Large intestine (tissue), 3 donors: ENCODE measurements around the gene E2F7. TPM values are rescaled to one million over a fixed set of nuclear protein-coding genes. Genes with fewer than 3 reads are reported as not detected.

Source experiments
- DNase-seq, 2 donors: peaks; one replicate each; pipeline versions ENCODE4 v3.0.0 to v3.0.0-alpha.2; 2013
- H3K27ac ChIP-seq: one replicate; pipeline ENCODE4 v1.5.1; 2013; ENCODE audit warnings: low read length
- H3K27me3 ChIP-seq: 2 replicates; pipeline ENCODE4 v1.6.1; 2013; ENCODE audit warnings: low read length; ENCODE audit not compliant: control insufficient read depth, insufficient read depth
- H3K36me3 ChIP-seq: 2 replicates; pipeline ENCODE4 v1.6.1; 2013; ENCODE audit warnings: low read length; ENCODE audit not compliant: control insufficient read depth, insufficient read depth
- H3K4me1 ChIP-seq: one replicate; pipeline ENCODE4 v1.6.1; 2013; ENCODE audit warnings: low read length; ENCODE audit not compliant: control insufficient read depth, insufficient read depth
- H3K4me3 ChIP-seq: one replicate; pipeline ENCODE4 v1.5.1; 2013; ENCODE audit warnings: low read length
- H3K9me3 ChIP-seq: one replicate; pipeline ENCODE4 v1.6.1; 2013; ENCODE audit warnings: mild to moderate bottlenecking, low read depth, low read length, moderate library complexity; ENCODE audit not compliant: control insufficient read depth
- WGBS: methylation state at CpG from one replicate; pipeline ENCODE4 v1.1.5; 2013; ENCODE audit warnings: low lambda C conversion rate; ENCODE audit not compliant: insufficient coverage; 5-methylcytosine and 5-hydroxymethylcytosine counted together
- polyA plus RNA-seq: library from polyadenylated mRNA; unstranded; fragments of 120-200 nt; gene quantifications from one replicate; pipeline ENCODE4 v1.2.1, GENCODE V29; 2013

The E2F7 gene
- polyA plus RNA-seq, 1 donor: 3.7 TPM

DNA sequence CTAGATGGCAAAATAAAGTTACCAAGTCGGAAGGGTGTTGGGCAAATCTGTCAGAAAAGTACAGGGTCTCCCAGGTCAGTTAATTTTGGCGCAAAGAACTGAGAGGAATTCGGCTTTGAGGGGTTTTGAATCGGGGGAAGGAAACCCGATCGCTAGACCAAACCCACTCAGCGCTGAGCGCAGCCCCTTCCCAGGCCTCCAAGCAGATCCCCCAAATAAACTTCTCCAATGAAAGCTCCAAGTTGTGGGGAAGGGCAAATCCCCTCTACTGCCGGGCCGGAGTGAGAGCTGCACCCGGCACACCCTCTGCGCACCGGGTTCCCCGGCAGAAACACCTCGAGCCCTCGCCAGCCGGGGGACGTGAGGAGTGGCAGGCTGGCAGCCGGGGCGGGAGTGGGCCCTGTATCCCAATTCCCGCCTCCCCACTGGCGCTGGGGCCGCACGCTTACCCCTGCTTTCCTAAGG is 441 bp downstream of the E2F7 start:
- DNase-seq: no peak
- H3K27me3 ChIP-seq: peaks cover 3% of the 10 kb centered on the region
- H3K4me3 ChIP-seq: peak overlapping the region; percentile 67
- H3K27ac ChIP-seq: no peak overlapping the region
- no peaks in the 10 kb centered on the region for H3K9me3 ChIP-seq
- no peaks in the 10 kb centered on the region for H3K4me1 ChIP-seq
- H3K36me3 ChIP-seq: no peaks in the 10 kb centered on the region
- no CpG with 5 or more reads among the region's 24 CpGs for WGBS

DNA sequence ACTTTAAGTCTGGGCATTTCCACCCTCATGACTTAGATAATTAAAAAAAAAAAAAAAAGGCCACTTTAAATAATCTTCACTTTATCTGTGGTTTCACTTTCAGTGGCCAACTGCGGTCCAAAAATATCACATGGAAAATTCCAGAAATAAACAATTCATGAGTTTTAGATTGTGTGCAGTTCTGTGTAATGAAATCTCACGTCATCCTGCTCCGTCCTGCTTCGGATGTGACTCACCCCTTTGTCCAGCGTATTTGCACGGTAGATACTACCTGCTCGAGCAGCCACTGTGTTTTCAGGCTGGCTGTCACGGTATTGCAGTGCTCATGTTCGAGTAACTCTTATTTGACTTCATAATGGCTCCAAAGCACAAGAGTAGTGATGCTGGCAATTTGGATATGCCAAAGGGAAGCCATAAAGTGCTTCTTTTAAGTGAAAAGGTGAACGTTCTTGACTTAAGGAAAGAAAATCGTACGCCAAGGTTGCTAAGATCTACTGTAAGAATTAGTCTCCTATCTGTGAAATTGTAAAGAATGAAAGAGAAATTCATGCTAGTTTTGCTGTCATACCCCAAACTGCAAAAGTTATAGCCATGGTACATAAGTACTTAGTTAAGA is 2.4 kb downstream of the E2F7 start:
- Histone ChIP-seq H3K36me3 (no peaks in the 10 kb centered on the region), H3K27ac (no peak overlapping the region), H3K4me3 (no peak overlapping the region), H3K4me1 (no peaks in the 10 kb centered on the region), H3K27me3 (peaks cover 3% of the 10 kb centered on the region), H3K9me3 (no peaks in the 10 kb centered on the region)
- WGBS: 100% methylated on average over 3 of the region's 12 CpGs
- DNase-seq: peak in 1 of 2 donors; percentile 27

DNA sequence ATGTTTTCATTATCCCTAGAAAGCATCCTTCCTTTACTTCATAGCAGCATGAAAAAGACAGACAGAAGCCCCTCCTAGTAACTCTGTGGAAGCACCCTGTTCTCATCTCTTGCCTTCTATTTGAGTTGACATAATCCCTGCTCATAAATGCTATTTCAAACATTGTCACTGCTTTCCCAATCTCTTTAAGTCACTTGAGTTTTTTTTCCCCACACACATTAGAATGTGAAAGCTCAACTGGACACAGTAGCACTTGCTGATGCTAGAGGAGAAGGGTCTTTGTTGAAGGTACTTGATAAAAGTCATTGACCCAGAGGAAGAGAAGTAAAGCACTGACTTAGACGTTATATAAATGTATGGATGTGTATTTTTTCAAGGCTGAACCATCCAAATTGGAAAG is 3.0 kb downstream of the E2F7 start:
- Histone ChIP-seq H3K27ac (no peak overlapping the region), H3K4me3 (no peak overlapping the region), H3K27me3 (peaks cover 3% of the 10 kb centered on the region), H3K4me1 (no peaks in the 10 kb centered on the region), H3K9me3 (no peaks in the 10 kb centered on the region), H3K36me3 (no peaks in the 10 kb centered on the region)
- DNase-seq: no peak
- no CpG with 5 or more reads among the region's 1 CpG for WGBS

DNA sequence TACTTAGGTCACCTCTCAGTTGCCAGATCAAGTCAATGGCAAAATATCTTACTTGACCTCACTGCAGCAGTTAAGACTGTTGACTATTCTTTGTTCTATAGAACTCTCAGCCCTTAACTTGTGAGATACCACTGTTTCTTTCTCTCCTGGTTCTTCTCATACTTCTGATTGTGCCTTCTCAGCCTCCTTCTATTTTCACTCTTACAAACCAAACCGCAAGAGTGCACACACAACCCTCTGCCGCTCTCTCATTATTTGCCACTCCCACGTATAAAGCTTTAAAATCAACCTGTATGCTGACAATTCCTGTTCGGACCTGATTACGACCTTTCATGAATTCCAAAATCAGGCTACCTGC is 4.5 kb downstream of the E2F7 start:
- H3K36me3 ChIP-seq: no peaks in the 10 kb centered on the region
- WGBS: 100% methylated on average over 1 of the region's 5 CpGs
- no peak for DNase-seq

DNA sequence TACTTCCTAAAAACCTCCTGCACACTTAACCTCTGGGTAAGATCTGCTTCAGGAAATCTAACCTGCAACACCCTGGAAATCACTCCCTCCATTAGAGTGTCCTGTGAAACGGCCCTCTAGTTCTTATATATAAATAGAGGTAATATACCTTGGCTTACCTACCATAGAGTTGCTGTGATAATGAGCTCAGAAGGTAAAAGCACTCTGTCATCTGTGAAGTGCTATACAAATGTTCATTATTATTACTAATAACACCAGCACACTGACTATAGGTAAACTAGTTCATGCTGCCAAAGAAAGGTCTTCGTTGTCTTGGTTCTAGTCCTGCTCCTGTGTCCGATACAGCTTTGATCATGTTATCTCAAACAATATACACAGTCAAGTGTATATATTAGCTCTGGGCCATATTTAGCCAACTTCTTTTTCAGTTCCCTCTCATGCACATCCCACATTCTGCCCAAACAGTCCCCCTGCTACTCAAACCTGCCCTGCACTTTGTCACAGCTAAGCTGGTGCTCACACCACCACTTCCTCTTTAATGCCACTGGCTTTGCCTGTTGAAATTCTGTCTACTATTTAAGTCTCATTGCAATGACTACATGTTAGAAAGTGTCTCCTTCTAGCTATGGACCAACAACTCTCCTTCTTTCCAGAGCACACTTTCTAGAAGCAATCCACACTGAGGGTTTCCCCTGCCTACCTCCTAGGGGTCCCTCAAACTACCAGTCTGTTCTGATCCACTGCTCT is 5.1 kb downstream of the E2F7 start:
- WGBS: no CpG with 5 or more reads among the region's 3 CpGs
- H3K36me3 ChIP-seq: no peaks in the 10 kb centered on the region
- H3K27me3 ChIP-seq: no peaks in the 10 kb centered on the region
- H3K27ac ChIP-seq: no peak overlapping the region
- no peak for DNase-seq
- no peaks in the 10 kb centered on the region for H3K4me1 ChIP-seq
- no peak overlapping the region for H3K4me3 ChIP-seq
- H3K9me3 ChIP-seq: no peaks in the 10 kb centered on the region

More for the DNA sequence above, 4.5 kb downstream of the E2F7 start:
- no peaks in the 10 kb centered on the region for H3K4me1 ChIP-seq
- H3K4me3 ChIP-seq: no peak overlapping the region
- peaks cover 1% of the 10 kb centered on the region for H3K27me3 ChIP-seq
- H3K27ac ChIP-seq: no peak overlapping the region
- H3K9me3 ChIP-seq: no peaks in the 10 kb centered on the region

DNA sequence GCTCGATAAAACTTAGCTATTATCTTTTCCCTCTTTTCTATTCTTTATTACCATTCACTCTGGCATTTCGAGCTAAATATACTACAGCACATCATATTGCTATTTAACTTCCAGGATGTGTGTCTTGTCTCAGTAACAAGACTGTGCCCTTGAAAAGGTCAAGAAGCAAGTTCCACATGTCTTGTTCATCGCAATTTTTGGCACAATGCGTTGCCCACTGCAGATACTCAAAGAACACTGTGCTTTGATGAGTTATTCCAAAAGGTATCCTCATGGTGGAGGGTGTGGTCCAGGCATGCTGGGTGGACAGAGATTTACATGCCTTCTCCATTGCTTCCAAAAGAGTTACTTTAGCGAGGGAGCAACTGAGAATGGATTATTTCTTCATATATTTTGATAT is 6.6 kb downstream of the E2F7 start:
- H3K36me3 ChIP-seq: no peaks in the 10 kb centered on the region
- DNase-seq: no peak
- H3K4me3 ChIP-seq: no peak overlapping the region
- H3K4me1 ChIP-seq: no peaks in the 10 kb centered on the region
- H3K27me3 ChIP-seq: no peaks in the 10 kb centered on the region
- H3K27ac ChIP-seq: no peak overlapping the region
- WGBS: 100% methylated on average over 2 of the region's 5 CpGs
- no peaks in the 10 kb centered on the region for H3K9me3 ChIP-seq

DNA sequence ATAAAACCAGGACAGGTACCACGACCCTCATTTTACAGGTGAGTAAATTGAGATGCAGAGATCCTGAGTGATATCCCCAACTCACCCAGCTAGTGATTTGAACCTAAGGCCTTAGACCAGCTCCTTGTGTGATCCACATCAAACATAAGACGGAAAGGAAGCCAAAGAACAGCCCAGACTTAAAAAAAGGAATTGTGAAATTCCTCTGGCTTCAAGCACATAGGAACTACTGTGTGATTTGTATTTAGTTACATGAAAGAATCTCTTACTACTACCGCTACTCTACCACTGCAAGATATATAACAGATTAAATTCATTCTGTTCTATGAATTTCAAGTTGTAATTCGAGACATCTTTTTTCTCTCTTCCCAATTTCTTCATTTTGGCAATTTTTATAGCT is 10.5 kb downstream of the E2F7 start:
- no peak overlapping the region for H3K4me3 ChIP-seq
- H3K27ac ChIP-seq: no peak overlapping the region

DNA sequence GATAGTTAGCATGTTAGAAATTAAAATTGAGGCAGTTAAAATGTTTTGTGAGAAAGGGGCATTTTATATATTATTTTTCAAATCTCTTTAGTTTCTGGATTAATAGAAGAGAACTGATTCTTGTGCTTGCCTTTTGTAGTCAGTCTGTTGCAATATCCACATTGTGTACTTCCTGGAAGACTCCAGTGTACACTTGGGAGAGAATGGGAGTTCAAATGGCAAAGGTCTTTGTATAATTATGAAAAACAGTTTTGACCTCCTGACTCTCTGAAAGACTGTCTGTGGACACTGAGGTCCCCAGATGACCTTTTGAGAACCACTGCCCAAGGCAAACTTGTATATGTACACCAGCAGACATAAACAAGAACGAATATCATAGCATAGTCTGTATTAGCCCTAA is 12.1 kb downstream of the E2F7 start:
- H3K4me3 ChIP-seq: no peak overlapping the region
- peaks cover 3% of the 10 kb centered on the region for H3K36me3 ChIP-seq
- H3K4me1 ChIP-seq: no peaks in the 10 kb centered on the region
- H3K9me3 ChIP-seq: no peaks in the 10 kb centered on the region
- DNase-seq: no peak
- H3K27me3 ChIP-seq: no peaks in the 10 kb centered on the region
- no CpG with 5 or more reads among the region's 1 CpG for whole genome bisulfite sequencing
- H3K27ac ChIP-seq: no peak overlapping the region

More for the DNA sequence above, 10.5 kb downstream of the E2F7 start:
- H3K36me3 ChIP-seq: no peaks in the 10 kb centered on the region
- DNase-seq: no peak
- no peaks in the 10 kb centered on the region for H3K4me1 ChIP-seq
- 100% methylated on average over 3 of the region's 4 CpGs for WGBS
- H3K27me3 ChIP-seq: no peaks in the 10 kb centered on the region
- no peaks in the 10 kb centered on the region for H3K9me3 ChIP-seq

DNA sequence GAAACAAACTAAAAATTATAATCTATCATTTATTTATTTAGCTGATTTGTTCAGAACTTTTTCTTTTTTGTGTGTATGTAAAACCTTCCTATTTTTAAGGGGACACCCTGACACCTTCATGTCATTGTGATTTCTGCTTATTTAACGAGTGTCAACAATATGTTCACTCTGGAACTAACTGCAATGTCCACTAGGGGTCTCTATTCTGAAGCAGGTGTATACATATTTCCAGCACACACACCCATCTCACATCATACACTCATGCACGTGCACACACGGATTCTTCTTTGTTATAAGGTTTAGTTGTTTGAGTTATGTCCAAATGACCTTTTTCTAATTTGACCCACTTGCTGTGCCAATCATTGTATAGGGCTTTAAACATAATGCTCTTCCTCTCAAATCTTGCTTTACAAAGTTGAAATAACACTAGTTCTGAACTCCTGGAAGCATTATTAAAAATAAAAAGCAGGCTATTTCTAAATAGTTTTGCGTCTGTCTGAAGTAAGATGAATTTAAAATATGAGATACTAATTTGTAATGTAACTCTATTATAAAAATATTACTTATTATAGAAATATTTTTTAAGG is 15.5 kb downstream of the E2F7 start:
- H3K27ac ChIP-seq: no peak overlapping the region
- WGBS: 100% methylated on average over 1 of the region's 4 CpGs
- no peaks in the 10 kb centered on the region for H3K4me1 ChIP-seq
- peaks cover 5% of the 10 kb centered on the region for H3K36me3 ChIP-seq
- no peaks in the 10 kb centered on the region for H3K9me3 ChIP-seq
- H3K27me3 ChIP-seq: no peaks in the 10 kb centered on the region
- peak; percentile 57 to 58 for DNase-seq
- no peak overlapping the region for H3K4me3 ChIP-seq

DNA sequence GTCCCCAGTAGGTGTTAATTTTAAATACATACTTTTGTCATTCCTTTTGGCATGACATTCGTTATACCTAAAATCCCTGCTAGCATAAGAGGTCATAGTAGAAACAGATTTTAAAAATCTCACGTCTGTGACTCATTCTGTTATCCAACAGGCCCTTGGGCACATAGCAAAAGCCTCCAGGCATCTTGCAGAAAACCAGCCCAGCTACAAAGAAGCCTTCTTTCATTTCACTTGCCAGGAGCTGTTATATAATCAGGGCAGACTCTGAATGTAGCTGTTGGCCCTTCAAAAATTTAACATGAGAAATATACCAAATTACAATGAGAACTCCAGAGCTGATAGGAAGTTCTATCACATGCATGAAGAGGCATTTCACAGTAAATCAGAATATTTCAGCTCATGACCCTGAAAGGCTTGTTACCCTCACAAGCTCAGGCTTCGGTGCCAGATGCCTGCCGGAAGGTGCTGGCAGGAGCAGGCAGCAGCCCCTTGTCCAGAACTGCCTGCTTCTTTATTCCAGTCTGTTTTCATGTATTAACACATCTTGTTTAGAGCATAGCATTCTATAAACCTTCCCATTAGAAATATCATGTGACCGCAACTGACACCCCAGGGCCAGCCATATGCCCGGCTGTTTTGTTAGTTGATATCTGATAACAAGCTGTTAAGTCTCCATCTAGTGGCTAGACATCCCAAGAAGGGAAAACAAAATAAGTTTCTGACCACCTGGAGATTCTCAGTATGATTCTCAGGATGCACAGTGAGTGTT is 17.8 kb downstream of the E2F7 start:
- Histone ChIP-seq H3K4me1 (no peaks in the 10 kb centered on the region), H3K36me3 (peaks cover 10% of the 10 kb centered on the region), H3K27me3 (no peaks in the 10 kb centered on the region), H3K4me3 (no peak overlapping the region), H3K27ac (no peak overlapping the region), H3K9me3 (no peaks in the 10 kb centered on the region)
- no CpG with 5 or more reads among the region's 6 CpGs for WGBS
- DNase-seq: no peak
